PC-3 (cell line): ENCODE measurements around the gene KLF11. TPM values are rescaled to one million over a fixed set of nuclear protein-coding genes. Genes with fewer than 3 reads are reported as not detected.

Experiments
- ATAC-seq: fragments of 200-7000 bp; cut with Tn5 transposase; 2 replicates; pipeline ENCODE4 v1.9.1; 2020; ENCODE audit warnings: mild to moderate bottlenecking, moderate library complexity
- BruUV-seq: library from RNA; stranded (reverse); fragments of 400-500 nt; replicated peaks from 2 replicates; lab custom pipeline; 2021; lab: Mats Ljungman, UMichigan
- CTCF ChIA-PET: fragments of 300-600 bp; sonication (Branson Sonifier 250); formaldehyde crosslinking; loops from one replicate; lab custom pipeline; 2022; ENCODE audit warnings: antibody characterized with exemption; lab: Charles Lee
- POLR2A ChIA-PET: fragments of 300-600 bp; sonication (Branson Sonifier 250); formaldehyde crosslinking; loops from one replicate; lab custom pipeline; 2022; ENCODE audit warnings: antibody characterized with exemption; ENCODE audit not compliant: unreplicated experiment; lab: Charles Lee
- DNase-seq: peaks from one replicate; pipeline ENCODE4 v3.0.0-alpha.2; 2015
- H2AFZ ChIP-seq: fragments of 300-600 bp; sonication (generic); 2 replicates; pipeline ENCODE4 v1.6.0; 2016; ENCODE audit warnings: antibody characterized with exemption, low read length
- H3F3A ChIP-seq: fragments of 300-600 bp; sonication (generic); one replicate; pipeline ENCODE4 v1.6.0; 2017; ENCODE audit warnings: antibody characterized with exemption, low read length, control low read depth, mild to moderate bottlenecking; ENCODE audit not compliant: unreplicated experiment
- H3K27ac ChIP-seq: fragments of 300-600 bp; sonication (generic); 2 replicates; pipeline ENCODE4 v1.5.1; 2016; ENCODE audit warnings: mild to moderate bottlenecking, low read length
- H3K27me3 ChIP-seq: fragments of 300-600 bp; sonication (generic); 2 replicates; pipeline ENCODE4 v1.6.1; 2016; ENCODE audit warnings: low read length, mixed read lengths
- H3K36me3 ChIP-seq: fragments of 300-600 bp; sonication (generic); 2 replicates; pipeline ENCODE4 v1.6.1; 2016; ENCODE audit warnings: low read depth, mixed run types, low read length, mixed read lengths
- H3K4me1 ChIP-seq: fragments of 300-600 bp; sonication (generic); 2 replicates; pipeline ENCODE4 v1.5.1; 2016; ENCODE audit warnings: low read length; ENCODE audit not compliant: insufficient read depth
- H3K4me2 ChIP-seq: fragments of 300-600 bp; sonication (generic); 2 replicates; pipeline ENCODE4 v1.6.0; 2016; ENCODE audit warnings: low read length
- H3K4me3 ChIP-seq: fragments of 300-600 bp; sonication (generic); 2 replicates; pipeline ENCODE4 v1.5.1; 2016; ENCODE audit warnings: mild to moderate bottlenecking, low read length, mixed read lengths
- H3K79me2 ChIP-seq: fragments of 300-600 bp; sonication (generic); 2 replicates; pipeline ENCODE4 v1.6.1; 2017; ENCODE audit warnings: low read length, mixed read lengths
- H3K9ac ChIP-seq: fragments of 300-600 bp; sonication (generic); 2 replicates; pipeline ENCODE4 v1.6.0; 2016; ENCODE audit warnings: mild to moderate bottlenecking, low read length
- H3K9me2 ChIP-seq: fragments of 300-600 bp; sonication (generic); replicated peaks from 2 replicates; pipeline ENCODE4 v1.6.1; 2016; ENCODE audit warnings: mixed run types, low read length, mixed read lengths
- H3K9me3 ChIP-seq: fragments of 300-600 bp; sonication (generic); 2 replicates; pipeline ENCODE4 v1.6.1; 2016; ENCODE audit warnings: low read length, mixed read lengths
- H4K20me1 ChIP-seq: fragments of 300-600 bp; sonication (generic); 2 replicates; pipeline ENCODE4 v1.6.1; 2016; ENCODE audit warnings: low read length, mixed read lengths
- CTCF ChIP-seq: fragments of 300-600 bp; sonication (generic); conservative IDR thresholded peaks from 2 replicates; pipeline ENCODE4 v1.5.1; 2017; ENCODE audit warnings: antibody characterized with exemption, low read depth, mild to moderate bottlenecking, low read length
- EZH2 ChIP-seq: fragments of 300-600 bp; sonication (generic); IDR thresholded peaks from one replicate; pipeline ENCODE4 v1.6.1; 2017; ENCODE audit warnings: antibody characterized with exemption, mild to moderate bottlenecking, low read length; ENCODE audit not compliant: unreplicated experiment
- EZH2phosphoT487 ChIP-seq: fragments of 300-600 bp; sonication (generic); IDR thresholded peaks from 2 replicates; pipeline ENCODE4 v1.6.1; 2018; ENCODE audit warnings: mild to moderate bottlenecking, antibody characterized with exemption, low read length, borderline replicate concordance
- intact Hi-C: fragments of 100-400 bp; cut with micrococcal nuclease; formaldehyde crosslinking; loops from 2 replicates; pipeline ENCODE4 v1.9.0; 2023
- total RNA-seq: library from RNA; depleted of rRNA; stranded (reverse); fragments of >200 nt; gene quantifications from 2 replicates; pipeline ENCODE4 v1.2.3, GENCODE V29; 2014

KLF11 gene
- total RNA-seq, 1 experiment from 2014 or later: 13.4 TPM

DNA sequence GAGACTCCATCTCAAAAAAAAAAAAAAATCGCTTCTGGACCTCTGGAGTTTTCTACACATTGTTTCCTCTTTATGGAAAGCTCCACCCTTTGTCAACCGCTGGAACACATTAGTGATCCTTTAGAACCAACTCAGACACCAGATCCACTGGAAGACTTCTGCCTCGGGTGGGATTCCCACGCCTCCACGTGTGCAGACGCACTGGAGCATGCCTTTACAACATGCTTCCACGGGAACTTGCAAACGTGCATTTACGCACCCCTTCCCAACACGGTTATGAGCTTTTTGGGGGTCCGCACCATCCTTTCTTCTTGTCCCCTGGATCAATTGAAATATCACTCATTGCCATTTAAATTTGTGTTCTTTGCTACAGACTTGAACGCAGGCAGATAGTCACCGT is 31.8 kb downstream of the KLF11 start:
- Histone ChIP-seq H3K4me2 (no peak overlapping the region), H3F3A (no peaks in the 10 kb centered on the region), H2AFZ (no peak overlapping the region), H3K9me2 (no peaks in the 10 kb centered on the region), H3K27ac (no peak overlapping the region), H3K79me2 (no peaks in the 10 kb centered on the region), H4K20me1 (no peaks in the 10 kb centered on the region), H3K9me3 (no peaks in the 10 kb centered on the region), H3K4me3 (no peak overlapping the region), H3K27me3 (peaks cover 44% of the 10 kb centered on the region), H3K9ac (no peak overlapping the region), H3K4me1 (no peaks in the 10 kb centered on the region), H3K36me3 (no peaks in the 10 kb centered on the region)
- TF ChIP-seq EZH2phosphoT487 (no peak), EZH2 (no peak)
- DNase-seq (no peak), ATAC-seq (no peak)
- no TSS peak for BruUV-seq
- ChIA-PET CTCF (interaction anchor here (3.7 kb wide), 1 partner anchor 334 kb away, joined by 13 read pairs; no protein-coding TSS in a partner anchor), POLR2A (no interaction called here)
- intact Hi-C loops: no loop called here

DNA sequence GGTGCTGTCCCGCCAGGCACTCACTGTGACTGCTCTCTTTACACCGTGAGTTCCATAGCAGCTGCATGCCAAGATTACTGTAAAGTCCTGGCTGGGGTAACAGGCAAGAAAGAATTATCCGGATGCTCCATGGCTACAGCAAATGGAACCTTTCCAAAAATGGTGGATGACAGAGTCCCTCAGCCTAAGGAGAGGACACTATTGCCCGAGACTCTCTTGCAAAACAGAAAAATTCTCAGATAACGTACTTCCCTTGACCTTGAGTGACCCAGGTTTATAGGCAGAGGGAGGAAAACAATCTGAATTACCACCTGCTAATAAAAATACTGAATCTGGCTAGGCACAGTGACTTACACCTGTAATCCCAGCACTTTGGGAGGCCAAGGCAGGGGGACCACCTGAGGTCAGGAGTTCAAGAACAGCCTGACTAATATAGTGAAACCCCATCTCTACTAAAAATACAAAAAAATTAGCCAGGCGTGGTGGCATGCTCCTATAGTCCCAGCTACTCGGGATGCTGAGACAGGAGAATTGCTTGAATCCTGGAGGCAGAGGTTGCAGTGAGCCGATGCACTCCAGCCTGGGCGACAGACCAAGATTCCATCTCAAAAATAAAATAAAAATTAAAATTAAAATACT is 32.3 kb downstream of the KLF11 start:
- ATAC-seq (no peak), DNase-seq (no peak)
- CTCF ChIA-PET: interaction anchor here (3.7 kb wide), 1 partner anchor 333 kb away, joined by 13 read pairs; no protein-coding TSS in a partner anchor
- POLR2A ChIA-PET: no interaction called here
- H3K9me2 ChIP-seq: no peaks in the 10 kb centered on the region
- peaks cover 48% of the 10 kb centered on the region for H3K27me3 ChIP-seq
- TF ChIP-seq CTCF (no peak), EZH2phosphoT487 (no peak), EZH2 (no peak)
- no peak overlapping the region for H2AFZ ChIP-seq
- no peak overlapping the region for H3K27ac ChIP-seq
- H3K4me2 ChIP-seq: no peak overlapping the region
- H4K20me1 ChIP-seq: no peaks in the 10 kb centered on the region
- no peaks in the 10 kb centered on the region for H3F3A ChIP-seq
- H3K79me2 ChIP-seq: no peaks in the 10 kb centered on the region
- H3K4me1 ChIP-seq: no peaks in the 10 kb centered on the region
- intact Hi-C loops: no loop called here
- no peaks in the 10 kb centered on the region for H3K36me3 ChIP-seq
- no peak overlapping the region for H3K4me3 ChIP-seq
- BruUV-seq: no TSS peak
- H3K9ac ChIP-seq: no peak overlapping the region
- H3K9me3 ChIP-seq: no peaks in the 10 kb centered on the region

GRCh38 chr2:10076511-10076910 is 33.2 kb downstream of the KLF11 start:
- Histone ChIP-seq H3K9me3 (no peaks in the 10 kb centered on the region), H3K4me2 (no peak overlapping the region), H2AFZ (no peak overlapping the region), H3K79me2 (no peaks in the 10 kb centered on the region), H3K4me1 (no peaks in the 10 kb centered on the region), H3K4me3 (no peak overlapping the region), H3F3A (no peaks in the 10 kb centered on the region), H3K27ac (no peak overlapping the region), H3K27me3 (peaks cover 56% of the 10 kb centered on the region), H3K36me3 (no peaks in the 10 kb centered on the region), H4K20me1 (no peaks in the 10 kb centered on the region), H3K9me2 (no peaks in the 10 kb centered on the region), H3K9ac (no peak overlapping the region)
- TF ChIP-seq EZH2phosphoT487: no peak
- TF ChIP-seq EZH2: no peak
- TF ChIP-seq CTCF: no peak
- DNase-seq (no peak), ATAC-seq (no peak)
- POLR2A ChIA-PET: no interaction called here
- CTCF ChIA-PET: interaction anchor here (1.0 kb wide), 1 partner anchor 21 kb away, joined by 3 read pairs; no protein-coding TSS in a partner anchor
- no TSS peak for BruUV-seq
- intact Hi-C loops: no loop called here
